Suprapubic skin (tissue), 4 donors: ENCODE measurements around the gene FRK.

Experiments used
- CTCF ChIP-seq, 2 donors: fragments of 200-600 bp in 1 of 2; fragments of 450-650 bp in 1 of 2; sonication (generic) in 1 of 2; IDR thresholded peaks; one replicate each; pipeline ENCODE4 v1.5.1; 2016 to 2019; ENCODE audit warnings: antibody characterized with exemption in 2 of 2, mild to moderate bottlenecking in 1 of 2, moderate library complexity in 1 of 2
- EP300 ChIP-seq: sonication (generic); formaldehyde crosslinking; IDR thresholded peaks from one replicate; pipeline ENCODE4 v1.6.1; 2017; ENCODE audit warnings: antibody characterized with exemption
- POLR2A ChIP-seq, 2 donors: fragments of 450-650 bp; IDR thresholded peaks; one replicate each; pipeline ENCODE4 v1.6.1; 2017; ENCODE audit warnings: antibody characterized with exemption in 2 of 2, mild to moderate bottlenecking in 2 of 2, moderate library complexity in 2 of 2
- POLR2AphosphoS5 ChIP-seq, 3 donors: sonication (generic); formaldehyde crosslinking; IDR thresholded peaks; one replicate each; pipeline ENCODE4 v1.6.1; 2017; ENCODE audit warnings: antibody characterized with exemption in 3 of 3

GRCh38 chr6:115983998-115984397 lies 76.7 kb downstream of the FRK start:
- no peak for TF ChIP-seq CTCF (IDR thresholded peaks at IDR 0.05)
- TF ChIP-seq POLR2A (IDR thresholded peaks at IDR 0.05), result no peak
- no peak for TF ChIP-seq EP300
- TF ChIP-seq POLR2AphosphoS5 (IDR thresholded peaks at IDR 0.05), result no peak
